Measurements from ENCODE around the gene TEDC2.
"Not testable (repeated sequence)": the region's sequence is repeated elsewhere in the genome, so short reads cannot be mapped to it uniquely, and the experiment has no call there.

The TEDC2 gene

DNA sequence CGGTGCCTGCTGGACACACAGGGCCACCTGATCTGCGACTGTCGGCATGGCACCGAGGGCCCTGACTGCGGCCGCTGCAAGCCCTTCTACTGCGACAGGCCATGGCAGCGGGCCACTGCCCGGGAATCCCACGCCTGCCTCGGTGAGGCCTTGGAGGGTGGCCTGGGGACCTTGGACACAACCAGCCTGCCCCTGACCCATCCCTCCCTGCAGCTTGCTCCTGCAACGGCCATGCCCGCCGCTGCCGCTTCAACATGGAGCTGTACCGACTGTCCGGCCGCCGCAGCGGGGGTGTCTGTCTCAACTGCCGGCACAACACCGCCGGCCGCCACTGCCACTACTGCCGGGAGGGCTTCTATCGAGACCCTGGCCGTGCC, 12.6 kb downstream of the TEDC2 start:
- H3K4me3 Mint-ChIP-seq, result no peak overlapping the region
- ATAC-seq (replicated peaks) (no peak), DNase-seq (no peak)
- no peaks in the 10 kb centered on the region for H3K9me3 Mint-ChIP-seq
- H3K27me3 Mint-ChIP-seq, result peaks cover 13 to 48% of the 10 kb centered on the region in 2 donors
- H3K27ac Mint-ChIP-seq, result no peak overlapping the region
- peaks cover 16 to 22% of the 10 kb centered on the region in 2 donors for H3K4me1 Mint-ChIP-seq (ENCODE audit: low read depth in 2 of 2)
- H3K36me3 Mint-ChIP-seq (ENCODE audit: insufficient read depth), result no peaks in the 10 kb centered on the region

GRCh38 chr16:2472885-2473445, 13.1 kb downstream of the TEDC2 start:
- H3K9me3 Mint-ChIP-seq, result no peaks in the 10 kb centered on the region
- H3K27ac Mint-ChIP-seq, result no peak overlapping the region

DNA sequence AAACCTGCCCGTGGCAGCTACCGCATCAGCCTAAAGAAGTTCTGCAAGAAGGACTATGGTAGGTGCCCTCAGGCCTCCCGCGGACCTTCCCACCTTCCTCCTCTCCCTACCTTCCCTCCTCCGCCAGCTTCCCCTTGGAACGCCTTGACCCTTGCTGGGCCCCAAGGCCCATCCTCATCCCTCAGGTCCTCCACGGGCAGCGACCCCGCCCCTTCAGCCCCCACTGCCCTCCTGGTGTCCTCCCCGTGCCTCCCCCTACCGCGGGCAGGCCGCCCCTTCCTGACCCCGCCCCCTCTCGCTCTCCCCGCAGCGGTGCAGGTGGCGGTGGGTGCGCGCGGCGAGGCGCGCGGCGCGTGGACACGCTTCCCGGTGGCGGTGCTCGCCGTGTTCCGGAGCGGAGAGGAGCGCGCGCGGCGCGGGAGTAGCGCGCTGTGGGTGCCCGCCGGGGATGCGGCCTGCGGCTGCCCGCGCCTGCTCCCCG, 13.6 kb downstream of the TEDC2 start:
- Mint-ChIP-seq H3K27ac (no peak overlapping the region), H3K4me3 (peak overlapping the region; percentile 55 to 61), H3K9me3 (no peaks in the 10 kb centered on the region), H3K4me1 (ENCODE audit: low read depth in 2 of 2) (peaks cover 21 to 26% of the 10 kb centered on the region in 2 donors), H3K27me3 (peaks cover 13 to 41% of the 10 kb centered on the region in 2 donors), H3K36me3 (ENCODE audit: insufficient read depth) (no peaks in the 10 kb centered on the region)
- ATAC-seq (replicated peaks) (peak; percentile 11), DNase-seq (no peak)

More at GRCh38 chr16:2472885-2473445, 13.1 kb downstream of the TEDC2 start:
- H3K27me3 Mint-ChIP-seq, result peaks cover 13 to 46% of the 10 kb centered on the region in 2 donors
- no peak for ATAC-seq (replicated peaks)
- DNase-seq, result no peak
- peaks cover 20 to 26% of the 10 kb centered on the region in 2 donors for H3K4me1 Mint-ChIP-seq (ENCODE audit: low read depth in 2 of 2)
- H3K4me3 Mint-ChIP-seq, result peak overlapping the region; percentile 55 to 61
- H3K36me3 Mint-ChIP-seq (ENCODE audit: insufficient read depth), result no peaks in the 10 kb centered on the region

DNA sequence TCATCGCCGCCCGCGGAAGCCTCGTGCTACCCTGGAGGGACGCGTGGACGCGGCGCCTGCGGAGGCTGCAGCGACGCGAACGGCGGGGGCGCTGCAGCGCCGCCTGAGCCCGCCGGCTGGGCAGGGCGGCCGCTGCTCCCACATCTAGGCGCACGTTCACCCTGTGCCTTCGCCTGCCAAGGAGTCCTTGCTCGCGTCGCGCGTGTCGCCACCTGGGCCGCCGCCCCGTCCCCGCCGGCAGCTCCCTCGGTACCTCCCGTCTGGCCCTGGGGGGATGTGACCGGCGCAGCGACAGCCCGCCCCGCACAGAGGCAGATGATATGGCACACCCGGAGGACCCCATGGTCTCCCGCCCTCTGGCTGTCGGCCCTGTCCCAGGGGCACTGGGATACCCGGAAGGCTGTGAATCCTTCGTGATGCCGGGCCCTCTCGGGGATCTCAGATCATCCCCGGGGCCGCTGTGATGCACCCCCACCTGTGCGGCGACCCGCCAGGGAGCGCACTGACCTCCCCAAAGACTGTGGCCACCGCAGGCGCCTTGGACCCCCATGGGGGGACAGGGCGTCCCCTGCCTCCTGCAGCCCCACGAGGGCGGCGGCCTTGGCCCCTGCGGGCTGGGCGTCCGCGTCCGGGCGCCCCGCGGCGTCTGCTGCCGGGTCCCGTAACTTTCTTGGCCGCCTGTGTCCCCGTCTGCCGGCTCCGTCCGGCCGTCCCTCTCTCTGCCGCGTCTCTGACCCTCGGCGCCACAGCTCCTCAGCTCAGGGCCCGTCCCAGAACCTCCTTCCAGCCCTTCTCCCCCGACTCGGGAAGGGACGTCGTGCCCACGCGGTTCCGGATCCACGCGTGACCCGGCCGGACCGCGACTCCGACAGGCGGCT, 14.3 kb downstream of the TEDC2 start:
- peaks cover 21 to 26% of the 10 kb centered on the region in 2 donors for H3K4me1 Mint-ChIP-seq (ENCODE audit: low read depth in 2 of 2)
- ATAC-seq (replicated peaks) (peak; percentile 75), DNase-seq (peak; percentile 41 to 58 (median 49))
- no peaks in the 10 kb centered on the region for H3K9me3 Mint-ChIP-seq
- peak overlapping the region; percentile 71 to 75 for H3K4me3 Mint-ChIP-seq
- no peaks in the 10 kb centered on the region for H3K36me3 Mint-ChIP-seq (ENCODE audit: insufficient read depth)
- H3K27me3 Mint-ChIP-seq, result peaks cover 13 to 34% of the 10 kb centered on the region in 2 donors
- no peak overlapping the region for H3K27ac Mint-ChIP-seq

GRCh38 chr16:2474877-2475412, 15.0 kb downstream of the TEDC2 start, which contains the start of gene TBC1D24:
TSS of gene TBC1D24 (plus strand) at chr16:2475127. CDS start at chr16:2496149, 21,022 bp downstream.
- Mint-ChIP-seq H3K36me3 (ENCODE audit: insufficient read depth) (no peaks in the 10 kb centered on the region), H3K9me3 (no peaks in the 10 kb centered on the region), H3K4me1 (ENCODE audit: low read depth in 2 of 2) (peaks cover 19 to 26% of the 10 kb centered on the region in 2 donors), H3K27ac (no peak within 1 kb of the TSS), H3K4me3 (peak within 1 kb of the TSS; percentile 71 to 75), H3K27me3 (peaks cover 7 to 27% of the 10 kb centered on the region in 2 donors)
- ATAC-seq (replicated peaks) (peak; percentile 63), DNase-seq (peak; percentile 60 to 68 (median 62))

DNA sequence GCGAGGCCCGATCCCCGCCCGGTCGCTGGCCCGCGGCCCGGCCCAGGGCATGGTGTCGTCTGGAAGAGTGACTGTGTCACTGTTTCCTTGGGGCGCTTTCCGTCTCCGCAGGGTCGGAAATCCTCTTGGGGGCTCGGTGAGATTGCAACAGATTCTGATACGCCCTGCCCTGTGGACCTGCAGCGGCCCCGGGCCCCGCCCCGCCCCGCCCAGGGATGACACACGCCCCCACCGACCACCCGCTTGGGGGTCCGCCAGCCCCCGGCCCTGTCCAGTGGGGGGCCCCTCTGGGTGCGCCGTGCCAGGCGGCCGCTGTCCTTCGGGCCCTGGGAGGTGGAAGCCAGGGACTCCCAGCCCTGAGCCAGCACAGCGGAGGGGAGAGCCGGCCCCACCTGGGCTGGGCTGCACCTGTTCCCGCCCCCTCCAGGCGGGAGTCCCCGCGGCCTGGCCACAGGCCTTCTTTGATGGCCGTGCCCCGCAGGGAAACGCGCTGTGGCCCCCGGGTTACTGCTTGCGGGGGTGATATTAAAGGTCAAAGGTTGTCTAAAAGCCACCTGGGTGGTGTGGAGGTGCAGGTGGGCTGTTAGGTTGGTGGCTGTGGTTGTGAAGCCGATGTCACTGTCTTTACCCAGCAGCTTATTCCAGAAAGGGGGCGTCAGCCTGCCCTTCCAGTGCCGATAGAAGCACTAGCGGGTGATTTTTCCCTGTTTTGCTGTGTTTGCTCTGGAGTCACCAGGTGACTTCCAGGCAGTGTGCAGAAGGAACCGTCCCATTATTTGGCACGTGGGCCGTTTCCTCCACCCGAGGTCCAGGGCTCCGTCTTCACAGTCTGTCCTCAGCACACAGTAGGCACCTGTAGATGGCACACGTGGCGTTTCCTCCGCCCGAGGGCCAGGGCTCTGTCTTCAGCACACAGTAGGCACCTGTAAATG, 15.8 kb downstream of the TEDC2 start:
- Mint-ChIP-seq H3K9me3 (no peaks in the 10 kb centered on the region), H3K27me3 (peaks cover 0 to 19% of the 10 kb centered on the region in 2 donors), H3K4me1 (ENCODE audit: low read depth in 2 of 2) (peaks cover 15 to 26% of the 10 kb centered on the region in 2 donors), H3K27ac (no peak overlapping the region), H3K36me3 (ENCODE audit: insufficient read depth) (no peaks in the 10 kb centered on the region), H3K4me3 (peak overlapping the region; percentile 71 to 75)
- DNase-seq, result peak in 1 of 3 experiments; percentile 31
- ATAC-seq (replicated peaks), result peak; percentile 45

DNA sequence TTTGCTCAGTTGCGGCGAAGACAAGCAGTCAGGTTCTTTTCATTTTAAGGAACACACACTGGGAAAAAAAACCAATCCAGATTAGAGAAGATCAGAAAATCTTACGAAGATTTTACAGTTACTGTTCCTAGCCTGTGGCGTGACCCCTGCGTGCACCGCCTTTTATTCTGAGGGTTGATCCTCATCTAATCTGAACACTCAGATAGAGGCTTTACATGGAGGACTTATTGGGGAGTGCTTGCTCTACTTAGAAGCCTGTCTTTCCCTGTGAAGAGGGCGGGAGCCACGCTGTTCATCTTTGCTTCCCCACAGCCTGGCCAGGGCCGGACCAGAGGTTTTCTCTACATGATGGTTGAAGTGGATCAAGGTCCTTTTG, 16.4 kb downstream of the TEDC2 start:
- no peak for DNase-seq
- H3K4me3 Mint-ChIP-seq, result peak overlapping the region; percentile 71 to 75
- peaks cover 0 to 18% of the 10 kb centered on the region in 2 donors for H3K27me3 Mint-ChIP-seq
- H3K36me3 Mint-ChIP-seq (ENCODE audit: insufficient read depth), result no peaks in the 10 kb centered on the region
- H3K27ac Mint-ChIP-seq, result peak overlapping the region in 1 of 2 donors; percentile 28
- H3K9me3 Mint-ChIP-seq, result no peaks in the 10 kb centered on the region
- peaks cover 15 to 26% of the 10 kb centered on the region in 2 donors for H3K4me1 Mint-ChIP-seq (ENCODE audit: low read depth in 2 of 2)
- ATAC-seq (replicated peaks), result no peak

DNA sequence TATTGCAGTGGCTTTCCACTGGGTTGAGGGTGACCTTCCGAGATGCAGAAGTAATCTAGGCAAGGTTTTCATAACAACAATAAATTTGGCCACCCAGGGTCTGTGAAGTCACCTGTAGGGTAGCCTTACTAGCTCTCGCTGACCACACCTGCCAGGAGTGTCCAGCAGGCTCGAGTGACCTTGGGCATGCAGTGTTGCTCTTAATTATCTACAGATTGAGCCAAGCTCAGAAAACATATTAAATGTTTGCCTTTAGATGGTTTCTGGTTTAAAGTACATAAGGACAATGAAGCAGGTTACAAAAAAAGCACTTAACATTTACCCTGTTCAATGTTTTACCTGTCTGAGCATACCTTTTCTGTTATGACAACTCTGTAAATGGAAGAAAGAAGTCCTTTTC, 16.8 kb downstream of the TEDC2 start:
- Mint-ChIP-seq H3K27ac (peak overlapping the region in 1 of 2 donors; percentile 28), H3K27me3 (peaks cover 0 to 18% of the 10 kb centered on the region in 2 donors), H3K36me3 (ENCODE audit: insufficient read depth) (no peaks in the 10 kb centered on the region), H3K4me1 (ENCODE audit: low read depth in 2 of 2) (peaks cover 15 to 26% of the 10 kb centered on the region in 2 donors), H3K9me3 (no peaks in the 10 kb centered on the region), H3K4me3 (peak overlapping the region; percentile 71 to 75)
- ATAC-seq (replicated peaks) (no peak), DNase-seq (no peak)

- no peaks in the 10 kb centered on the region for H3K9me3 Mint-ChIP-seq
- peaks cover 18 to 30% of the 10 kb centered on the region in 2 donors for H3K4me1 Mint-ChIP-seq (ENCODE audit: low read depth in 2 of 2)
- no peaks in the 10 kb centered on the region for H3K36me3 Mint-ChIP-seq (ENCODE audit: insufficient read depth)
- H3K27me3 Mint-ChIP-seq, result peaks cover 0 to 12% of the 10 kb centered on the region in 2 donors
- H3K4me3 Mint-ChIP-seq, result no peak overlapping the region
- DNase-seq, result no peak
- ATAC-seq (replicated peaks), result no peak
- no peak overlapping the region for H3K27ac Mint-ChIP-seq
These were observed 17.4 kb downstream of the TEDC2 start for GRCh38 chr16:2477327-2477726.

- H3K9me3 Mint-ChIP-seq, result no peaks in the 10 kb centered on the region
- no peak for ATAC-seq (replicated peaks)
These were observed 18.4 kb downstream of the TEDC2 start for GRCh38 chr16:2478279-2478678.

DNA sequence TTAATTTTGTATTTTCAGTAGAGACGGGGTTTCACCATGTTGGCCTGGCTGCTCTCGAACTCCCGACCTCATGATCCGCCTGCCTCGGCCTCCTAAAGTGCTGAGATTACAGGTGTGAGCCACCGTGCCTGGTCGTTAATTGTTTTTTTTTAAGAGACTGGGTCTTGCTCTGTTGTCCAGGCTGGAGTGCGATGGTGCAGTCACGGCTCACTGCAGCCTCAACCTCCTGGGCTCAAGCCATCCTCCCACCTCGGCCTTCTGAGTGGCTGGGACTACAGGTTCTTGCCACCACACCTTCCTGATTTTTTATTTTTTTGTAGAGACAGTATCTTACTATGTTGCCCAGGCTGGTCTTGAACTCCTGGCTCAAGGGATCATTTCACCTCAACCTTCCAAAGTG, 20.1 kb downstream of the TEDC2 start:
- not testable (repeated sequence) for H3K27me3 Mint-ChIP-seq; DNase-seq; H3K9me3 Mint-ChIP-seq; H3K27ac Mint-ChIP-seq; H3K36me3 Mint-ChIP-seq (ENCODE audit: insufficient read depth); H3K4me3 Mint-ChIP-seq; ATAC-seq (replicated peaks)
- H3K4me1 Mint-ChIP-seq (ENCODE audit: low read depth in 2 of 2), result peaks cover 14 to 29% of the 10 kb centered on the region in 2 donors

More at GRCh38 chr16:2478279-2478678, 18.4 kb downstream of the TEDC2 start:
- Mint-ChIP-seq H3K27me3 (peaks cover 0 to 3% of the 10 kb centered on the region in 2 donors), H3K36me3 (ENCODE audit: insufficient read depth) (no peaks in the 10 kb centered on the region), H3K4me3 (no peak overlapping the region), H3K27ac (peak overlapping the region; percentile 21 to 22), H3K4me1 (ENCODE audit: low read depth in 2 of 2) (peaks cover 15 to 31% of the 10 kb centered on the region in 2 donors)
- DNase-seq, result no peak

- Mint-ChIP-seq H3K27ac (no peak overlapping the region), H3K36me3 (ENCODE audit: insufficient read depth) (no peaks in the 10 kb centered on the region), H3K27me3 (no peaks in the 10 kb centered on the region), H3K4me1 (ENCODE audit: low read depth in 2 of 2) (peaks cover 13 to 26% of the 10 kb centered on the region in 2 donors), H3K9me3 (no peaks in the 10 kb centered on the region), H3K4me3 (no peak overlapping the region)
- no peak for ATAC-seq (replicated peaks)
- no peak for DNase-seq
These were observed 21.0 kb downstream of the TEDC2 start for GRCh38 chr16:2480948-2481347.
